HG03175 (cell line): Measurements from ENCODE around the gene PRF1.

Source experiments
- ATAC-seq: cut with Tn5 transposase; IDR thresholded peaks from one replicate; pipeline ENCODE4 v1.9.1; 2021; ENCODE audit warnings: mild to moderate bottlenecking, moderate library complexity; ENCODE audit not compliant: unreplicated experiment

The PRF1 gene

DNA sequence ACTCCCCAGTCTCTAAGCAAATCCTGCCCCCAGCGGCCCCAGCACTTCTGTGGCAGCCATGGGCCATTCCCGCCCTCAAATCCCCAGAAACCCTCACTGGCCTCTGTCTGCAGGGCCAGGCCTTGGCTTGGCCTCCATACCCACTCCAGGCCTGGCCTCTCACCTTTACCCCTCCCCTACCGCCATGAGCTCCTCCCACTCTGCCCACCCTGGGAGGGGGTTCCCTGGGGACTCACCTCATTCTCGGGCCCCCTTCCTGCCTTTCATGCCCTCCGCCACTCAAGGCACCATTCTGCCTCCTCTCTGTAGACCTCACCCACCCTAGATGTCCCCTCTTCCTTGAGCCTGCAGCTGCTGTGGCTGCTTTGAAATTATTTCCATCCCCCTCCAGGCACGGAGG lies 41.0 kb downstream of the PRF1 start:
- no peak for ATAC-seq

DNA sequence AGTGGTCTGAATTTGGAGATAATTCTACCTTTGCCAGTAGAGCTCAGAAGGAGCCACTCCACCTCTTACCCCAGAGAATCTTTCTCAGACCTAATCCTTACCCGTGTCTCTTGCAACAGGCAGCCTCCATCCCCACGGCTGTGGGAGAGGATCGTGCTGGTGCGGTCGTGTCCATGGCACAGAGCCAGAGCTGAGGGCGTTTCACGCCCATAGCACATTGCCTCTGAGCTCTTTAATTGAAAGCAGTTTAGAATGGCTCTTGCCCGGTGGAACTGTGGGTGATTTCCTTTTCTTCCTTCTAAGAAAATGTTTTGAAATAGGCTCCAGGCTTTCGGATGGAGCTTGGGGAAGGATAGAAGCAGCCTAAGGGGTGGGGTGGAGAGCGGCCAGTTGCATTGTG lies 41.5 kb downstream of the PRF1 start:
- no peak for ATAC-seq

DNA sequence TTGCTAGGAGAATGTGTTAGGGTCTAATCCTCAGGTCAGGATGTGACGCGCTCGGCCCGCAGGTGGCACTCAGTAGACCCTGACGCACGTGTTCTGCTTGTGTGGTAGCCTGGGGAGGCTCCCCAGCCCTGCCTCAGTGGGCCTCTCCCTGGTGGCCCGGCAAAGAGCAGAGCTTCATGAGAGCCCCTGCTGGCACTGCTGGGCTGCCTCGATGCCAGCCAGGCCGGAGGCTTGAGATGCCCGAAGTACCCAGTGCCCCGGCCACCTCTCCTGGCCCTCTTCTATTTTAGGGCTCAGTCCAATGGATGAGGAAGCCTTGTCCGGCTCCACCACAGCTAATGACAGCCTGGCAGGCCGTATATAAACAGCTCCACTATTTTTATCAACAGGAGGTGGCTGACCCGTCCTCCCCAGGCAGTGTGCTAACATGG lies 42.0 kb downstream of the PRF1 start:
- ATAC-seq, result no peak

DNA sequence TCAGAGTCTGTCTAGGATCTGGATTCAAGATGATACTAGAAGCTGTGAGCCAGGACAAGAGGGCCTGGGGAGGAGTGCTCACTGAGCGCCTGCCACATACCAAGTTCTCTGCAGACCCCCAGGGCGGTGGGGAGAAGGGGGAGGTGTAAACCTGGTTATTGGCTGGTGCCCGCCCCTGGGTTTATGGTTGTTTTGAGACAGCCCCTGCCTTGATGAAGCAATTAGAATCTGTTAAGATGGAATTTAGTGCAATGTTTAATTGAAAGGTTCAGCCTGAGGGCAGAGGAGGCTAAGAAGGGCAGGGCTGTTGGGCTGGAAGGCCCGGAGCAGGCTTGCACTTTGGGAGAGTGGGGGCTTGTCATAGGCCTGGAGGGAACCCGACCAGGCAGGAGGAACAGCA lies 42.7 kb downstream of the PRF1 start:
- no peak for ATAC-seq

DNA sequence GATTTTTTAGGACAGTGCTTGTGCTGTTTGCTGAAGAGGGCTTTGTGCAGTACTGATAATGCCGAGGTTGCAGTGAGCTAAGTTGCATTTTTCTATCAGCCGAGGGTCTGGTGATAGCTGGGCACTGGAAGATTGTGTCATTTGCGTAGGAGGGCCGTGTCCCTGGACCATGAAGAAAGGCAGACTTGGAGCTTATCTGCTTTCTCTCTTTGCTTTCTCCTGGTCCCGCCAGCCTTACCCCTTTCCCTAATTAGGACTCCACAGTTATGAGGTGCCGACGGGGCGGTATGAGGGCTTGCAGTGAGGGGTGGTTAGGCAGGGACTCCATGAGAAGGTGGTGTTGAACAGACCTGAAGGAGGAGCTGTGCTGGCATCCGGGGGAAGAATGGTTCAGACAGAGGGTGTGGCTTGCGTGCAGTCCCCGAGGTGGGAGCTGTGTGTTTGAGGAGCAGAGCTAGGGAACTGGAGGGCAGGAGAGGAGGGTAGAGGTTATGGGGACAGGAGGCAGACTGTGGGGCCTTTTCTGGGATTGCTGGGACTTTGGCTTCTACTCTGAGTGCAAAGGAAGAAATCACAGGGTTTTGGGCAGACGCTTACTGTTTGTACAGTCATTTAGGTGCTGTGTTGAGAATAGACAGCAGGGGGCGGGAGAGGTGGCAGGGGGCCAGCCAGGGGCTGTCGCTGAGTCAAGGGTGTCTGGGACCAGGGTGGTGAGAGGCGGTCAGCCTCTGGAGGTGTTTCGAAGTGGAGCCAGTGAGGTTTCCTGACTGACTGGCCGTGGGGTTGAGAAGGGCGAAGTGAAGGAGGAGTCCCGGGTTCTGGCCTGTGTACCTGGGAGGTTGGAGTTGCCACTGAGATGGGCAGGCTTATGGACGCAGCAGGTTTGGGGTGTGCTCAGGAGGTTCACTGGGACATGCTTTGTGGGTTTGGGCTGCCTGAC lies 43.4 kb downstream of the PRF1 start:
- peak; percentile 60 for ATAC-seq

DNA sequence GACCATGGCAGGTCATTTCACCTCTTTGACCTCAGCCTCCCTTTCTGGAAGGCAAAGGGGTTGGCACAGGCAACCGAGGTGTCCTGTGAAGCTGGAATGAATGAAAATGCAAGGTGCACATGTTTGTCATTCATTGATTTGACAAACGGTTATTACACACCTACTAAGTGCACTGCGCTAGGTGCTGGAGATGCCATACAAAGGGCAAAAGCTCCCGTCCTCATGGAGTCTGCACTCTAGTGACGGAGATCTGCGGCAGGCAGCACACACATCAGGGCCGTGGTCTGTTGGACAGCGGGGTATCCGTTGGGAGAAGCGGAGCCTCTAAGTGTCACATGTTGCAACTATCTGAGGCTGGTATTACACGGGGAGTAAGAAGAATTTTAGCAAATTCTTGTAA lies 44.2 kb downstream of the PRF1 start:
- no peak for ATAC-seq

DNA sequence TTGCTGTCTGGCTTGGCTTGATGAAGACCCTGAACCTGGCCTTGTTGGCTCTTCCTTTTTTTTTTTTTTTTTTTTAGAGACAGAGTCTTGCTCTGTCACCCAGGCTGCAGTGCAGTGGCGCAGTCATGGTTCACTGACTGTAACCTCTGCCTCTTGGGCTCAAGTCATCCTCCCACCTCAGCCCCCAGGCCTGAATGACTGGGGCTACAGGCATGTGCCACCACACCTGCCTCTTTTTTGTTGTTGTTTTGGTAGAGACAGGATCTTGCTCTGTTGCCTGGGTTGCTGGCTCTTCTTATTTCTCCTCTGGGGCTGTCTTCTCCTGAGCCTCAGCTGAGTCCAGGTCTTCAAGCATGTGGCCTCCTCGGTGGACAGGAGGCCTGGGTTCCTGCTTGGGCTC lies 44.7 kb downstream of the PRF1 start:
- ATAC-seq, result no peak

DNA sequence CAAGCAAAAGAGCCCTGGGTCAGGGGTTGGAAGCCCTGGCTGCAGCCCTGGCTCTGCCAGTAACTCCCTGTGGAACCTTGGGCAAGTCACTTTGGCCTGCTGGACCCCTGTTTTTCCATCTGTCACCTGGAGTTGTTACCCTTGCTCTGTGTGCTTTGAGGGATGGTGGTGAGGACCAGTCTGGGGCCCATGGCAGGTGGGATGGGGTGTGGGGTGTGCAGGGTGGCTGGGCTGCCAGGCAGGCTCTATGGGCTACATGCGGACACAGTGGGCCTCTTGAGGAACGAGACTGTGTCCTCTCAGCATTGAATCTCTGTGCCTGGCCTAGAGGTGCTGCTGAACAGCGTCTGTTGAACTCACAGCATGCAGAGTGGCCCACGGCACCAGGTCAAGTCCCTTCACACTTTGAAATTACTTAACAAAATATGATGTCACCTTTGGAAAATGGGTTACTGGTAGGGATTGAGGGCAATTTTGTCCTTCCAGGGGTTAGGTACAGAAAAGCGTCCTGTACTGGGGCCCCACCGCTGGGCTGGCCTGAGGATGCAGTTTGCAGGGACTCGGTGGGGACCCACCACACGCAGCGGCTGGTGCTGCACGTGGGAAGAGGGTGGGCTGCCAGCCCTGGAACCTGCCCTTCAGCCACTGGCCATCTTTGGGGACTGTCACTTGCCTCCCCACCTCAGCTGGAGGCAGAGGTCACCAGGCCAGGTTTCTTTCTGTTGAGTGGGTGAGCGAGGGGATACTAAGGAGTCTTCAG lies 45.3 kb downstream of the PRF1 start:
- ATAC-seq, result no peak

DNA sequence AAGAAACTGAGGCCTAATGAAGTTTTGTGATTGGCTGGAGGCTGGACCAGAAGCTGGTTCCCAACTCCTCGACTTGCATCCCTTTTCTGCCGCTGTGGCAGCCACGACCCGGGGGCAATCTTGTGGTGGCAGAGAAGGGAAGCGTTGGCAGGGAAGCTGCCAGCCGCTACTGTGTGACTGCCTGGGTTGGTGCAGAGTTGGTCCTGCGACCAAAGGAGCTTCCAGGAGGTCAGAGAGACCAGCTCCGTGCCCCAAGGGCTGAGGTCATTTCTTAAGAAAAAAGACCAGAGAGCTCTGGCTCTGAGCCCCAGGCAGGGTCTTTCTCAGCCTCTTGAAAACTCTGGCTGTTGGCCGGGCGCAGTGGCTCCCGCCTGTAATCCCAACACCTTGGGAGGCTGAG lies 47.2 kb downstream of the PRF1 start:
- ATAC-seq, result no peak

DNA sequence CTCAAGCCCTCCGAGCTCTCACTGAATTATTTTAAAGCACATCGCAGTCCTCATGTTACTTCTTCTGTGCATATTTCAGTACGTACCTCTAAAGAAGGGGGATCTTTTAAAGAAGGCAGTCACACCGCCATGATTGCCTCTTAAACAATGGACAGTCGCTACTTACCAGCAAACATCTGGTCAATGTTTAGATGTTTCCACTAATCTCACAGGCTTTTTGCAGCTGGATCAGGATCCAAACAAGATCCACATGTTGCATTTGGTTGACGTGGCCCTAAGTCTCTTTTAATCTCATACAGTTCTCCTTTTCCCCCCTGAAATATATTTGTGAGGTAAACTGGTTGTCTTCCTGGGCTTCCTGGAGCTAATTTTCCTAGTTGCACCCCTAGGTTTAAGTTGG lies 50.0 kb downstream of the PRF1 start:
- ATAC-seq, result no peak

DNA sequence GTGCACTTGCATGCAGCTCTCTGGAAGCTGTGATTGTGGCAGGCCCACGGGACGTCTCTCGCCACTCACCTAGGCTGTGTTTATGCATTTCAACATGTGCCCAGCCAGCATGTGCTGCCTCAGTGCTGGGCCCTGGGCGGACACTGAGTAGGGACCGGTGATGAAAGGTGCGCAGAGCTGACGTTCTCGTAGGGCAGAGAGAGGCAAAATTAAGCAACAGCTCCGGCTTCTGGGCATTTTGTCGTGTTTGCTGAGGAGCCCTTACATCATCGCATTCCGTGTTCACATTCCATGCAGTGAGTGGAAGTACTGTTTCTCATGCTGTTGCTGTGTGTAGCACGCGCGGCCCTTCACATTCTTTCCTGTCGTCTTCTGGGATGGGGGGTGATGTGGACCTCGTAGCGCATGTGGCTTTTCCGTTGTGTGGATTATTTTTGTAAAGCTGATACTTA lies 50.5 kb downstream of the PRF1 start:
- ATAC-seq, result no peak

DNA sequence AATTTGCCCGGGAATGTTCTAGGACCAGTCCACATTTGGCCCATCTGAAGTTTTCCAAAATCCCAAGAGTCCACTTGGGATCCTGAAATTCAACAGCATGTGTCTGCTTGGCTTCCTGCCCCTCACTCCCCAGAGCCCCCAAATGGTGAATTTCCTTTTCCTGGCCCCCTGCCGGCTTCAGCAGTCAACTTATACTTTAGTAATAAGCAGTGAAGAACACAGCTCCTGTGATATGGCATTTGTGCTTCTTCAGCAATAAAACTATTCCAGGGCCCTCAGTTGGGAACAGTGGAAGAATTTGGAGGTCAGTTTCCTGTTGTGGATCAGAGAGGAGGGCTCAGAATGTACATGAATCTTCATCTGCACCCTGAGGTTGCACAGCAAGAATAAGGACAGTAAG lies 51.1 kb downstream of the PRF1 start:
- no peak for ATAC-seq

DNA sequence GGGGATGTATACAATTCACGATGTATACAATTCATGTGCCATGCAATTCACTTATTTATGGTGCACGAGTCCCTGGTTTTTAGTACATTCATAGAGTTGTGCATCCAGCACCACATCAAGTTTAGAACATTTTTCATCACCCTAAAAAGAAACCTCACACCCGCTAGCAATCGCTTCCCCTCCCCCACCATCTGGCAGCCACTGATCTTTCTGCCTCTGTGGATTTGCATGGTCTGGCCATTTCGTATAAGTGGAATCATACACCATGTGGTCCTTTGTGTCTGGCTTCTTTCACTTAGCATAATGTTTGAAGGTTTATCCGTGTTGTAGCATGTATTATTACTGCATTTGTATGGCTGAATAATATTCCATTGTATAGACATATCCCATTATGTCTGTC lies 52.1 kb downstream of the PRF1 start:
- ATAC-seq, result no peak

DNA sequence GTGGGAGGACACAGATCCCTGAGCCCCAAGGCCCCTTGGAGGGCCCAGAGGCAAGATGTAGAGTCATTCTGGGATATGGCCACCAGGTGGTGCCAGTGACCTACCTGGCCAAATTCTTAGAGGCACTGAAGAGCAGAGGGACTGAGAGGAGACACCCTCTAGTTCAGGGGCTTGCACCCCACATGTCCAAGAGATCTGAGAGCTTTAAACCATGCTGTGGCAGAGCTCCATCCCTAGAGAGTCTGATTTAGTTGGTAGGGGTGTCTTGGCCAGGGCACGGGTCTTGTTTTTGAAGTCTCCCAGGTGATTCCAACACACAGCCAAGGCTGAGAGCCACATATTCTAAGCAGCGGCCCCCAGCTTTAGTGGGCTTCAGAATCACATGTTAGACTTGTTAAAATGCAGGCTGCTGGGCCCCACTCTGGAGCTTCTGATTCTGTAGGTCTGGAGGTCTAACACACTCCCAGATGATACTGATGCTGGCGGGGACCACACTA lies 52.5 kb downstream of the PRF1 start:
- ATAC-seq, result peak; percentile 64

DNA sequence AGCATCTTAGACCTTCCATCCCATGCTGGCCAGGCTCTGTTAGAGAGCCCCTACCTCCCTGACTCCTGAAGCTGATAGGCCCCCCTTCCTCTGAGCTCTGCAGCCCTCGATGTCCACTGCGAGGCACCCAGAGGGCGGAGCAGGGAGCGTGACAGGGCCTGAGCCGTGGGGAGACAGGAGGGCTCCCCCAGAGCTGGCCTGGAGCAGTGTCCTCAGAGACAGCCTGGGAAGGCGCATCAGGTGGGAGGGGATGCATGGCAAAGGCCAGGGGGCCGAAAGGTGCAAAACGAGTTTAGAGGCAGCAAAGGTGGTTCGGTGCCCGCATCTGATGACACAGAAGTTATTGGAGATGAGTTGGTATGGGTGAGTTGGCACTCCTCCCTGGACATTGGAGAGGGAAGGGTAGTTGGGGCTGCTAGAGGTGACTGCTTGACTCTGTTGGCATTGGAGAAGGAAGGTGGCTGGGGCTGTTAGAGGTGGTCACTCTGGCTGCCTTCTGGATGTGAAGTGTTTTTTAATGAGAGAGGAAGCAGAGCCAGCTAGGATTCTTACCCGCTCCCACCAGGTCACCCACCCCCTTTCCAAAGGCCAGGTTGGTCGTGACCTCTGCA lies 53.1 kb downstream of the PRF1 start:
- no peak for ATAC-seq
